Measurements from ENCODE around the gene GPX6. TPM values are rescaled to one million over a fixed set of nuclear protein-coding genes. Genes with fewer than 3 reads are reported as not detected.

The GPX6 gene
- total and polyA plus RNA-seq, 2 donors (not counting 3 experiments of a cell fraction or from before 2014, with no cell fraction given) = not detected

GRCh38 chr6:28563430-28564095 is 48.0 kb upstream of the GPX6 start:
- H3K27me3 ChIP-seq (ENCODE audit: control insufficient read depth in 2 of 2, insufficient read depth in 2 of 2, low read length in 2 of 2) = no peaks in the 10 kb centered on the region
- TF ChIP-seq POLR2AphosphoS5 (IDR thresholded peaks at IDR 0.05; ENCODE audit: insufficient read depth, low read depth, low read length) = no peak
- TF ChIP-seq MAX (IDR thresholded peaks at IDR 0.05; ENCODE audit: insufficient read depth, insufficient read length) = no peak
- no peak for TF ChIP-seq FOS (IDR thresholded peaks at IDR 0.05; ENCODE audit: borderline replicate concordance, insufficient read depth, low read length)
- no peak for TF ChIP-seq CTCF (IDR thresholded peaks at IDR 0.05; ENCODE audit: extremely low read depth in 1 of 2, insufficient read depth in 1 of 2, low read depth in 1 of 2, low read length in 2 of 2)
- no peak for TF ChIP-seq GATA2 (IDR thresholded peaks at IDR 0.05; ENCODE audit: insufficient read depth, insufficient read length, low read depth, low read length)
- TF ChIP-seq EZH2 (IDR thresholded peaks at IDR 0.05; ENCODE audit: borderline replicate concordance, low read depth, low read length, severe bottlenecking) = no peak
- POLR2A ChIA-PET = no interaction called here

More at GRCh38 chr6:28563430-28564095, 48.0 kb upstream of the GPX6 start:
- CTCF ChIA-PET = interaction anchor here (1.1 kb wide), 1 partner anchor 12 kb away, joined by 3 read pairs; no protein-coding TSS in a partner anchor
- no peaks in the 10 kb centered on the region for H3K36me3 ChIP-seq (ENCODE audit: control insufficient read depth in 2 of 2, extremely low read depth in 1 of 2, insufficient read depth in 2 of 2, low read length in 2 of 2)
- no peak overlapping the region for H2AFZ ChIP-seq (ENCODE audit: low read depth, low read length)
- intact Hi-C loops (cut with micrococcal nuclease) (no loop called here), dilution Hi-C loops (cut with MboI; ENCODE audit: extremely low pct_ligation_motif_present, low sequenced_read_pairs) (no loop called here)
- H3K27ac ChIP-seq (ENCODE audit: insufficient read depth, low read depth, low read length) = no peak overlapping the region
- H3K9me1 ChIP-seq (replicated peaks; ENCODE audit: control insufficient read depth, extremely low read depth, insufficient read depth, low read length) = no peaks in the 10 kb centered on the region
- no peaks in the 10 kb centered on the region for H4K20me1 ChIP-seq (replicated peaks; ENCODE audit: control insufficient read depth, extremely low read depth, insufficient read depth, low read length)
- H3K9ac ChIP-seq (replicated peaks; ENCODE audit: extremely low read depth, insufficient read depth, low read length) = no peak overlapping the region
- no peak for FAIRE-seq
- BruUV-seq (replicated peaks) = no TSS peak
- no peaks in the 10 kb centered on the region for H3K79me2 ChIP-seq (ENCODE audit: control insufficient read depth, insufficient read depth, low read length)
- no peak for DNase-seq (ENCODE audit: low read depth, low spot score)
- H3K4me2 ChIP-seq (ENCODE audit: insufficient read depth, low read length) = no peak overlapping the region
- H3K4me3 ChIP-seq (replicated peaks in 1 of 3; ENCODE audit: insufficient read depth in 1 of 3, low read depth in 1 of 3, low read length in 3 of 3) = no peak overlapping the region
- H3K4me1 ChIP-seq (ENCODE audit: control insufficient read depth, extremely low read depth, insufficient read depth, low read length) = no peaks in the 10 kb centered on the region
- H3K9me3 ChIP-seq (replicated peaks; ENCODE audit: control insufficient read depth, insufficient read depth, low read length) = no peaks in the 10 kb centered on the region

Measured in endothelial cell of umbilical vein (primary cell).